Uterus (tissue), 4 donors: ENCODE data around the gene ZNF423. TPM values are rescaled to one million over a fixed set of nuclear protein-coding genes. Genes with fewer than 3 reads are reported as not detected.

Experiments
- DNase-seq, 2 donors: peaks; one replicate each; pipeline ENCODE4 v3.0.0-alpha.2; 2019 to 2020
- H3K27ac ChIP-seq, 2 donors: fragments of 200-600 bp; sonication (generic); 1 replicate in 1 of 2; 2 replicates in 1 of 2; pipeline ENCODE4 v1.5.1; 2016 to 2018
- H3K27me3 ChIP-seq, 2 donors: fragments of 200-600 bp; sonication (generic); one replicate each; pipeline ENCODE4 v1.5.1; 2018 to 2019; ENCODE audit warnings: control low read depth in 1 of 2
- H3K36me3 ChIP-seq, 2 donors: fragments of 200-600 bp; sonication (generic); one replicate each; pipeline ENCODE4 v1.5.1; 2019; ENCODE audit warnings: control low read depth in 1 of 2
- H3K4me1 ChIP-seq, 2 donors: fragments of 200-600 bp; sonication (generic); one replicate each; pipeline ENCODE4 v1.5.1; 2018 to 2019; ENCODE audit warnings: control low read depth in 1 of 2
- H3K4me3 ChIP-seq, 2 donors: fragments of 200-600 bp; sonication (generic); 1 replicate in 1 of 2; 2 replicates in 1 of 2; pipeline ENCODE4 v1.5.1; 2018 to 2019; ENCODE audit warnings: mild to moderate bottlenecking in 1 of 2
- H3K9me3 ChIP-seq, 2 donors: fragments of 200-600 bp; sonication (generic); one replicate each; pipeline ENCODE4 v1.5.1; 2019; ENCODE audit warnings: control low read depth in 1 of 2
- POLR2A ChIP-seq, 2 donors: fragments of 450-650 bp; IDR thresholded peaks; one replicate each; pipeline ENCODE4 v1.6.1; 2016; ENCODE audit warnings: antibody characterized with exemption in 2 of 2, mild to moderate bottlenecking in 1 of 2, moderate library complexity in 1 of 2
- intact Hi-C: fragments of 100-400 bp; cut with DNase I; formaldehyde crosslinking; loops from one replicate; pipeline ENCODE4 v1.15.1; 2023; ENCODE audit warnings: low total_unique reads
- total RNA-seq, 4 donors: library from RNA; depleted of rRNA in 3 of 4; stranded (reverse); fragments of >200 nt in 3 of 4; gene quantifications; one replicate each; pipeline versions ENCODE4 v1.1.0 to v1.2.4, GENCODE V29; 2014 to 2023
- TF ChIP-seq, protein P1 (sequence below), 4 experiments: fragments of 200-600 bp in 2 of 4; fragments of 450-650 bp in 2 of 4; sonication (generic) in 2 of 4; IDR thresholded peaks; one replicate each; pipeline ENCODE4 v1.5.1; 2016 to 2019; ENCODE audit warnings: antibody characterized with exemption in 4 of 4, mild to moderate bottlenecking in 2 of 4, moderate library complexity in 1 of 4
- donor health status: DM: yes; HTN: yes; CAD: no.

Gene ZNF423
- total RNA-seq, 4 donors from 2014 or later = 7.1 to 33.5 (median 14.7) TPM

GRCh38 chr16:49742428-49743202, 113.3 kb downstream of the ZNF423 start:
- intact Hi-C loops = no loop called here
- no peak for DNase-seq
- no peaks in the 10 kb centered on the region for H3K9me3 ChIP-seq
- H3K36me3 ChIP-seq = no peaks in the 10 kb centered on the region
- H3K4me3 ChIP-seq = no peak overlapping the region
- H3K27ac ChIP-seq = no peak overlapping the region
- no peaks in the 10 kb centered on the region for H3K27me3 ChIP-seq
- TF ChIP-seq POLR2A (IDR thresholded peaks at IDR 0.05) = no peak
- TF ChIP-seq, protein P1, sequence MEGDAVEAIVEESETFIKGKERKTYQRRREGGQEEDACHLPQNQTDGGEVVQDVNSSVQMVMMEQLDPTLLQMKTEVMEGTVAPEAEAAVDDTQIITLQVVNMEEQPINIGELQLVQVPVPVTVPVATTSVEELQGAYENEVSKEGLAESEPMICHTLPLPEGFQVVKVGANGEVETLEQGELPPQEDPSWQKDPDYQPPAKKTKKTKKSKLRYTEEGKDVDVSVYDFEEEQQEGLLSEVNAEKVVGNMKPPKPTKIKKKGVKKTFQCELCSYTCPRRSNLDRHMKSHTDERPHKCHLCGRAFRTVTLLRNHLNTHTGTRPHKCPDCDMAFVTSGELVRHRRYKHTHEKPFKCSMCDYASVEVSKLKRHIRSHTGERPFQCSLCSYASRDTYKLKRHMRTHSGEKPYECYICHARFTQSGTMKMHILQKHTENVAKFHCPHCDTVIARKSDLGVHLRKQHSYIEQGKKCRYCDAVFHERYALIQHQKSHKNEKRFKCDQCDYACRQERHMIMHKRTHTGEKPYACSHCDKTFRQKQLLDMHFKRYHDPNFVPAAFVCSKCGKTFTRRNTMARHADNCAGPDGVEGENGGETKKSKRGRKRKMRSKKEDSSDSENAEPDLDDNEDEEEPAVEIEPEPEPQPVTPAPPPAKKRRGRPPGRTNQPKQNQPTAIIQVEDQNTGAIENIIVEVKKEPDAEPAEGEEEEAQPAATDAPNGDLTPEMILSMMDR (IDR thresholded peaks at IDR 0.05) = no peak
- no peaks in the 10 kb centered on the region for H3K4me1 ChIP-seq

DNA sequence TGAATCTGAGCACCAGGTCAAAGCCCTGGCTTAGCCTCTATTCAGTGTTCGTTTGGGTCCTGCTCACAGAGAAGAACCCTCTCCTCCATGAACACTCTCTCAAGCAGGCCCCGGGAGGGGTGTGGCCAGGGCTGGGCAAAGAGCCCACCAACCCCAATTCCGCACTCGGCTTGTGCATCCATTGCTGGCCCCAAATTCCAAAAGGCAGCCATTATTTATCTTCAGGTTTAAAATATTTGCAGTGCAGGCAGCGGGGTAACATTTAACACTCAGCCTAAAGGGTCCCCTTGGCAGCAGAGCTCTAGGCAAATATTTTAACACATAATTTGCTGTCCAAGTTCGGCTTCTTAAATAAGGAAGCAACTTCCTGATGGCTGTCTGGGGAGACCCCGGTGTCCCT, 115.7 kb downstream of the ZNF423 start:
- no peaks in the 10 kb centered on the region for H3K27me3 ChIP-seq
- no peak for DNase-seq
- H3K36me3 ChIP-seq = no peaks in the 10 kb centered on the region
- no peaks in the 10 kb centered on the region for H3K4me1 ChIP-seq
- TF ChIP-seq, protein P1 (IDR thresholded peaks at IDR 0.05) = no peak
- no peak for TF ChIP-seq POLR2A (IDR thresholded peaks at IDR 0.05)
- no peak overlapping the region for H3K4me3 ChIP-seq
- intact Hi-C loops = no loop called here
- H3K9me3 ChIP-seq = no peaks in the 10 kb centered on the region
- H3K27ac ChIP-seq = no peak overlapping the region

- Histone ChIP-seq H3K27ac (no peak overlapping the region), H3K4me3 (no peak overlapping the region), H3K36me3 (no peaks in the 10 kb centered on the region), H3K4me1 (no peaks in the 10 kb centered on the region), H3K9me3 (no peaks in the 10 kb centered on the region), H3K27me3 (no peaks in the 10 kb centered on the region)
- no peak for TF ChIP-seq POLR2A (IDR thresholded peaks at IDR 0.05)
- TF ChIP-seq, protein P1 (IDR thresholded peaks at IDR 0.05) = no peak
- no peak for DNase-seq
- intact Hi-C loops = no loop called here
These were observed 116.5 kb downstream of the ZNF423 start for GRCh38 chr16:49739381-49739780.

- intact Hi-C loops = no loop called here
These were observed 117.1 kb downstream of the ZNF423 start for GRCh38 chr16:49738832-49739231.

GRCh38 chr16:49738001-49738400, 117.9 kb downstream of the ZNF423 start:
- no peak for DNase-seq
- no peaks in the 10 kb centered on the region for H3K4me1 ChIP-seq
- TF ChIP-seq, protein P1 (IDR thresholded peaks at IDR 0.05) = no peak
- TF ChIP-seq POLR2A (IDR thresholded peaks at IDR 0.05) = no peak
- no peaks in the 10 kb centered on the region for H3K36me3 ChIP-seq
- H3K27ac ChIP-seq = no peak overlapping the region
- H3K27me3 ChIP-seq = no peaks in the 10 kb centered on the region
- intact Hi-C loops = no loop called here
- H3K9me3 ChIP-seq = no peaks in the 10 kb centered on the region
- H3K4me3 ChIP-seq = no peak overlapping the region

More at GRCh38 chr16:49738832-49739231, 117.1 kb downstream of the ZNF423 start:
- Histone ChIP-seq H3K4me3 (no peak overlapping the region), H3K27ac (no peak overlapping the region), H3K4me1 (no peaks in the 10 kb centered on the region), H3K27me3 (no peaks in the 10 kb centered on the region), H3K36me3 (no peaks in the 10 kb centered on the region), H3K9me3 (no peaks in the 10 kb centered on the region)
- TF ChIP-seq, protein P1 (IDR thresholded peaks at IDR 0.05) = no peak
- TF ChIP-seq POLR2A (IDR thresholded peaks at IDR 0.05) = no peak
- DNase-seq = no peak
